Psoas muscle (tissue), 8 donors: ENCODE measurements around the gene ME3. TPM values are rescaled to one million over a fixed set of nuclear protein-coding genes. Genes with fewer than 3 reads are reported as not detected.

ENCODE experiments used
- ATAC-seq, 4 donors: fragments of 200-7000 bp; cut with Tn5 transposase; one replicate each; pipeline ENCODE4 v1.9.1; 2020; ENCODE audit warnings: moderate library complexity in 3 of 4, mild to moderate bottlenecking in 2 of 4
- DNase-seq, 2 donors: peaks; one replicate each; pipeline ENCODE4 v3.0.0-alpha.2; 2020
- H3K27ac ChIP-seq: fragments of 200-600 bp; one replicate; pipeline ENCODE4 v1.8.0; 2022
- H3K27me3 ChIP-seq, 3 donors: fragments of 200-600 bp in 1 of 3; one replicate each; pipeline versions ENCODE4 v1.6.1 to v1.8.0; 2013 to 2022; ENCODE audit warnings: low read length in 2 of 3, mild to moderate bottlenecking in 2 of 3, moderate library complexity in 1 of 3; ENCODE audit not compliant: insufficient read depth in 3 of 3
- H3K36me3 ChIP-seq, 2 donors: fragments of 200-600 bp in 1 of 2; one replicate each; pipeline versions ENCODE4 v1.6.1 to v1.8.0; 2013 to 2022; ENCODE audit warnings: low read depth in 1 of 2, mild to moderate bottlenecking in 1 of 2, moderate library complexity in 1 of 2; ENCODE audit not compliant: insufficient read depth in 1 of 2
- H3K4me1 ChIP-seq: fragments of 200-600 bp; one replicate; pipeline ENCODE4 v1.8.0; 2022
- H3K4me3 ChIP-seq: fragments of 200-600 bp; one replicate; pipeline ENCODE4 v1.8.0; 2022; ENCODE audit warnings: mild to moderate bottlenecking
- H3K9me3 ChIP-seq: fragments of 200-600 bp; one replicate; pipeline ENCODE4 v1.8.0; 2022
- WGBS, 3 donors: extraction: QIAGEN DNeasy Blood & Tissue Kit; methylation state at CpG; one replicate each; pipeline versions ENCODE4 v1.1.6 to v1.1.7; 2013; 5-methylcytosine and 5-hydroxymethylcytosine counted together
- intact Hi-C, 2 donors: fragments of 100-400 bp; cut with DNase I; formaldehyde crosslinking; loops; one replicate each; pipeline versions ENCODE4 v1.11.0 to v1.14.2; 2022
- polyA plus RNA-seq, 3 donors: library from polyadenylated mRNA; stranded (reverse); fragments of 200-250 nt; gene quantifications; one replicate each; pipeline ENCODE4 v1.2.3, GENCODE V29; 2013
- total RNA-seq, 4 donors: library from RNA; stranded (reverse); fragmentation: NEBNext Ultra II Directional in 2 of 4; extraction: Animal tissue kit (Norgen Biotek cat#: 25700) in 2 of 4; gene quantifications; one replicate each; pipeline versions ENCODE4 v1.2.1 to v1.2.4, GENCODE V29; 2021 to 2023
- TF ChIP-seq, protein P1 (sequence below): fragments of 200-600 bp; IDR thresholded peaks from one replicate; pipeline ENCODE4 v1.8.0; 2022; ENCODE audit warnings: antibody characterized with exemption
- donor health status: healthy with polysubstance abuse.
- donor health status: DM: no; HTN: no; CAD: no; lungs with moderate emphysema.
- donor health status: Bipolar disorder and iron deficiency.
- donor health status: healthy.
- donor health status: DM: yes; HTN: yes; CAD: no.
- donor health status: DM: no; HTN: no; CAD: no.
- donor health status: DM: no; HTN: no; CAD: no.
- donor health status: DM: yes; HTN: yes; CAD: no.

ME3 gene
- total and polyA plus RNA-seq, 7 donors, result 5.1 to 19.5 (median 11.2) TPM

GRCh38 chr11:86639137-86639536 is 33.3 kb downstream of the ME3 start:
- 82 to 93% (median 84%) methylated on average over 1 of the region's 1 CpG for WGBS, 3 donors
- Histone ChIP-seq H3K27me3 (no peaks in the 10 kb centered on the region), H3K4me1 (no peaks in the 10 kb centered on the region), H3K36me3 (no peaks in the 10 kb centered on the region), H3K9me3 (no peaks in the 10 kb centered on the region), H3K4me3 (no peak overlapping the region), H3K27ac (no peak overlapping the region)
- ATAC-seq (no peak), DNase-seq (no peak)
- intact Hi-C loops, result no loop called here
- TF ChIP-seq, protein P1, sequence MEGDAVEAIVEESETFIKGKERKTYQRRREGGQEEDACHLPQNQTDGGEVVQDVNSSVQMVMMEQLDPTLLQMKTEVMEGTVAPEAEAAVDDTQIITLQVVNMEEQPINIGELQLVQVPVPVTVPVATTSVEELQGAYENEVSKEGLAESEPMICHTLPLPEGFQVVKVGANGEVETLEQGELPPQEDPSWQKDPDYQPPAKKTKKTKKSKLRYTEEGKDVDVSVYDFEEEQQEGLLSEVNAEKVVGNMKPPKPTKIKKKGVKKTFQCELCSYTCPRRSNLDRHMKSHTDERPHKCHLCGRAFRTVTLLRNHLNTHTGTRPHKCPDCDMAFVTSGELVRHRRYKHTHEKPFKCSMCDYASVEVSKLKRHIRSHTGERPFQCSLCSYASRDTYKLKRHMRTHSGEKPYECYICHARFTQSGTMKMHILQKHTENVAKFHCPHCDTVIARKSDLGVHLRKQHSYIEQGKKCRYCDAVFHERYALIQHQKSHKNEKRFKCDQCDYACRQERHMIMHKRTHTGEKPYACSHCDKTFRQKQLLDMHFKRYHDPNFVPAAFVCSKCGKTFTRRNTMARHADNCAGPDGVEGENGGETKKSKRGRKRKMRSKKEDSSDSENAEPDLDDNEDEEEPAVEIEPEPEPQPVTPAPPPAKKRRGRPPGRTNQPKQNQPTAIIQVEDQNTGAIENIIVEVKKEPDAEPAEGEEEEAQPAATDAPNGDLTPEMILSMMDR, result no peak

GRCh38 chr11:86638673-86639072 is 33.7 kb downstream of the ME3 start:
- H3K36me3 ChIP-seq, result no peaks in the 10 kb centered on the region
- no peak for ATAC-seq
- H3K4me1 ChIP-seq, result no peaks in the 10 kb centered on the region
- intact Hi-C loops, result no loop called here
- TF ChIP-seq, protein P1, result no peak
- 75 to 94% (median 86%) methylated on average over 1 of the region's 1 CpG for WGBS, 3 donors
- DNase-seq, result no peak
- H3K9me3 ChIP-seq, result no peaks in the 10 kb centered on the region
- no peak overlapping the region for H3K4me3 ChIP-seq
- no peak overlapping the region for H3K27ac ChIP-seq
- no peaks in the 10 kb centered on the region for H3K27me3 ChIP-seq

DNA sequence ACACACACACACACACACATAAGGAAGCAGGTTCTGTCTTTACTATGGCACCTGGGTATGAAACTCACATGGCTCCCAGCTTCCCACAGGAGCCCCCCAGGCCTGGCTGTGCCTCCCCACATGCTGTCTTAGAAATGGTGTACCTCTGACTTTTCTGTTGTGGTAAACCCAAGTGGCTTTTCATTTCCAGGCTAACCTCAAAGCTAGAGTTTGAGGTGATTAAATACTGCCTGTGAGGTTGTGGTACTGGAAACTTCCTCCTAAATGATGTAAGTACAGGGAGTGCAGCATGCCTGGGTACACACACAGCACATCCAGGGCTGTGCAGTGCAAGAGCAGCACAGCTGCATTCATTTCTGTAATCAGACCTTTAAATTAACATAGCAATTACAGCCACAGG is 34.4 kb downstream of the ME3 start:
- DNase-seq (no peak), ATAC-seq (no peak)
- no peaks in the 10 kb centered on the region for H3K27me3 ChIP-seq
- TF ChIP-seq, protein P1, result no peak
- H3K36me3 ChIP-seq, result no peaks in the 10 kb centered on the region
- H3K4me1 ChIP-seq, result no peaks in the 10 kb centered on the region
- intact Hi-C loops, result no loop called here
- H3K27ac ChIP-seq, result no peak overlapping the region
- no peak overlapping the region for H3K4me3 ChIP-seq
- H3K9me3 ChIP-seq, result no peaks in the 10 kb centered on the region

DNA sequence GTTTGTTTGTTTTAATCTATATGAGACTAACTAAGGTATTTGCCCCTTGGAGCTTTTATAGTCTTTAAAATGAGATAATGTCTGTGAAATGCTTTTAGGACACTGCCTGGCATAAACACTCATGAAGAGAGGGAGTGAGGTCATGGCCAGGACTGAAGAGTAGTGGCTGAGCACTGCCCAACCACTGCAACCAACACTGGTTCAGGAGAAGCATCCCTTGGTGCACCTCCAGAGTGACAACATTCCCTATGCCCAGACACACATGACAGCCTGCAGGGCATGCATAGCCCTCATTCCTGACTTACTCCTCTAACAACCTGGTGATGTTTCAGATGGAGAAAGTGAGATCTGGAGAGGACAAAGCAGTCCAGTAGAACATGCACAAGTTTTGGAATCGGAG is 36.1 kb downstream of the ME3 start:
- Histone ChIP-seq H3K36me3 (no peaks in the 10 kb centered on the region), H3K4me3 (no peak overlapping the region), H3K9me3 (no peaks in the 10 kb centered on the region), H3K27ac (no peak overlapping the region), H3K27me3 (no peaks in the 10 kb centered on the region), H3K4me1 (no peaks in the 10 kb centered on the region)
- TF ChIP-seq, protein P1, result no peak
- no peak for DNase-seq
- ATAC-seq, result no peak
- 84 to 97% (median 89%) methylated on average over 1 of the region's 1 CpG for WGBS, 3 donors
- intact Hi-C loops, result no loop called here

DNA sequence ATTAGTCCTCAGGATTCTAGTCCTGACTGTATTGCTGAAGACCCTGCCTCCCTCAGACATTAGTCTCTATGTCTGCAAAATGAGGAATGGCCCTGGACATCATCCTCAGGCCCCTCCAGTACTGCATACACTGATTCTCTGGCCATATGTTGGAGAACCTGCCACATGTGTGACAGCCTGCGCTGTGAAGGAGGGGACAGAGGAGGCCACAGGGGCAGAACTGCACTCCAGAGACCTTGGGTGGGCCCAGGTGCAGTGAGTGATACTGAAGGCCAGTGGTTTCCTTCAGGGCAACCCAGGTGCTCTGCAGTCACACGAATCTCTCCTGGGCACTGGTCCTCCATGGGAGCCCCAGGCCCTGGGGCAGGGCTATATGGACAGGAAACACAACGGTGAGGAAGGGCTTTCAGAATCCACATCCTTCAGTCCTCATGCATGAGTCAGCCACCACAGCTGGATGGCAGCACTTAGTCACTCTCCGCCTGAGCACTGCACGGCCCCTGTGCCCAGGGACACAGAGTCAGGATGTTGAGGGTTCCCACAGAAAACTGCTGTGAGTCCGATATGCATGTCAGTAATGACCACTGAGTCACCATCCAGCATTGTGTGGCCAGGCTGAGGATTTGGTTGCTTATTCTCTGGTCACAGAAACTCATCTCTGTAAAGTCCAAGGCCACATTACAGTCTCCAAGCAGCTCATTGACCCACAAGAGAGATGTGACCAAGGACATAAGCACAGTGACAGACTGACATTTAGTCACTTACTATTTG is 39.7 kb downstream of the ME3 start:
- 62 to 70% (median 67%) methylated on average over 6 of the region's 6 CpGs for WGBS, 3 donors
- Histone ChIP-seq H3K4me3 (no peak overlapping the region), H3K27ac (no peak overlapping the region), H3K9me3 (no peaks in the 10 kb centered on the region), H3K4me1 (peaks cover 33% of the 10 kb centered on the region), H3K36me3 (no peaks in the 10 kb centered on the region), H3K27me3 (no peaks in the 10 kb centered on the region)
- ATAC-seq, result peak; percentile 48 to 78 (median 76)
- TF ChIP-seq, protein P1, result peak; percentile 23
- intact Hi-C loops, result loop anchor here in 1 of 2 donors (5.0 kb wide), 1 partner anchor 35 kb away; no protein-coding TSS in a partner anchor
- peak; percentile 55 to 59 for DNase-seq
